Kidney epithelial cell (primary cell): ENCODE data around the gene SKIL. TPM values are rescaled to one million over a fixed set of nuclear protein-coding genes. Genes with fewer than 3 reads are reported as not detected.

ENCODE experiments used
- DNase-seq: peaks from one replicate; pipeline ENCODE4 v3.0.0-alpha.2; 2010; ENCODE audit warnings: low read depth
- H3K27me3 ChIP-seq: 2 replicates; pipeline ENCODE4 v1.6.0; 2011; ENCODE audit warnings: low read length; ENCODE audit not compliant: control insufficient read depth, insufficient read depth
- H3K36me3 ChIP-seq: 2 replicates; pipeline ENCODE4 v1.5.1; 2011; ENCODE audit warnings: low read length; ENCODE audit not compliant: control insufficient read depth, insufficient read depth
- H3K4me3 ChIP-seq: 2 replicates; pipeline ENCODE4 v1.5.1; 2011; ENCODE audit warnings: low read depth, mild to moderate bottlenecking, control low read depth, low read length
- CTCF ChIP-seq: IDR thresholded peaks from 2 replicates; pipeline ENCODE4 v1.5.1; 2011; ENCODE audit warnings: mild to moderate bottlenecking, moderate library complexity, low read length, control low read depth, inconsistent platforms; ENCODE audit not compliant: insufficient read depth, poor library complexity, severe bottlenecking
- total RNA-seq: library from RNA; depleted of rRNA; stranded (reverse); fragments of >200 nt; gene quantifications from 2 replicates; pipeline ENCODE4 v1.2.3, GENCODE V29; 2015

Gene SKIL
- total RNA-seq, 1 donor from 2014 or later, result 108 TPM

- TF ChIP-seq CTCF, result no peak
- Histone ChIP-seq H3K36me3 (no peaks in the 10 kb centered on the region), H3K27me3 (no peaks in the 10 kb centered on the region), H3K4me3 (no peak overlapping the region)
- DNase-seq, result no peak
These were observed 83.9 kb downstream of the SKIL start for GRCh38 chr3:170441412-170441811.

- DNase-seq, result no peak
These were observed 85.4 kb downstream of the SKIL start for GRCh38 chr3:170442947-170443346.

GRCh38 chr3:170443457-170443856 is 85.9 kb downstream of the SKIL start:
- Histone ChIP-seq H3K27me3 (no peaks in the 10 kb centered on the region), H3K36me3 (no peaks in the 10 kb centered on the region), H3K4me3 (no peak overlapping the region)
- no peak for DNase-seq
- no peak for TF ChIP-seq CTCF

More at GRCh38 chr3:170442947-170443346, 85.4 kb downstream of the SKIL start:
- Histone ChIP-seq H3K36me3 (no peaks in the 10 kb centered on the region), H3K27me3 (no peaks in the 10 kb centered on the region), H3K4me3 (no peak overlapping the region)
- TF ChIP-seq CTCF, result no peak

Other genes with a start within 250 kb of the SKIL start
- 22.4 and 33.1 TPM in 2 replicates for gene PHC3, start 176.0 kb upstream of the SKIL start, total RNA-seq
- gene PRKCI, start 135.3 kb upstream of the SKIL start, total RNA-seq, result 46.2 and 69.3 TPM in 2 replicates
- gene CLDN11, start 61.2 kb downstream of the SKIL start, total RNA-seq, result 2.5 and 2.7 TPM in 2 replicates
- gene SLC7A14, start 228.4 kb downstream of the SKIL start, total RNA-seq, result 0.07 TPM in 1 of 2 replicates, not detected in the other